PC-3 (cell line): ENCODE data around the gene ZYG11A.
"Not testable (repeated sequence)": the region's sequence is repeated elsewhere in the genome, so short reads cannot be mapped to it uniquely, and the experiment has no call there.

Experiments used
- CTCF ChIP-seq: fragments of 300-600 bp; sonication (generic); conservative IDR thresholded peaks from 2 replicates; pipeline ENCODE4 v1.5.1; 2017; ENCODE audit warnings: antibody characterized with exemption, low read depth, mild to moderate bottlenecking, low read length
- EZH2 ChIP-seq: fragments of 300-600 bp; sonication (generic); IDR thresholded peaks from one replicate; pipeline ENCODE4 v1.6.1; 2017; ENCODE audit warnings: antibody characterized with exemption, mild to moderate bottlenecking, low read length; ENCODE audit not compliant: unreplicated experiment
- EZH2phosphoT487 ChIP-seq: fragments of 300-600 bp; sonication (generic); IDR thresholded peaks from 2 replicates; pipeline ENCODE4 v1.6.1; 2018; ENCODE audit warnings: mild to moderate bottlenecking, antibody characterized with exemption, low read length, borderline replicate concordance

DNA sequence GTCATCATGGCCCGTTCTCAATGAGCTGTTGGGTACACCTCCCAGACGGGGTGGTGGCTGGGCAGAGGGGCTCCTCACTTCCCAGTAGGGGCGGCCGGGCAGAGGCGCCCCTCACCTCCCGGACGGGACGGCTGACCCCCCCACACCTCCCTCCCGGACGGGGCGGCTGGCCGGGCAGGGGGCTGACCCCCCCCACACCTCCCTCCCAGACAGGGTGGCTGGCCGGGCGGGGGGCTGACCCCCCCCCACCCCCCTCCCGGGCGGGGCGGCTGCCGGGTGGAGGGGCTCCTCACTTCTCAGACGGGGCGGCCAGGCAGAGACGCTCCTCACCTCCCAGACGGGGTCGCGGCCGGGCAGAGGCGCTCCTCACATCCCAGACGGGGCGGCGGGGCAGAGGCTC, 27.2 kb downstream of the ZYG11A start:
- not testable (repeated sequence) for TF ChIP-seq EZH2phosphoT487, CTCF, EZH2
